Loucy (cell line): ENCODE data around the gene INTS1.

Experiments
- EZH2phosphoT487 ChIP-seq: fragments of 200-600 bp; IDR thresholded peaks from 2 replicates; pipeline ENCODE4 v1.6.1; 2018; ENCODE audit warnings: antibody characterized with exemption, mild to moderate bottlenecking, moderate library complexity, borderline replicate concordance
- TF ChIP-seq, protein P1 (sequence below): fragments of 200-600 bp; sonication (generic); conservative IDR thresholded peaks from 2 replicates; pipeline ENCODE4 v1.5.1; 2014; ENCODE audit warnings: mild to moderate bottlenecking, antibody characterized with exemption, low read length

DNA sequence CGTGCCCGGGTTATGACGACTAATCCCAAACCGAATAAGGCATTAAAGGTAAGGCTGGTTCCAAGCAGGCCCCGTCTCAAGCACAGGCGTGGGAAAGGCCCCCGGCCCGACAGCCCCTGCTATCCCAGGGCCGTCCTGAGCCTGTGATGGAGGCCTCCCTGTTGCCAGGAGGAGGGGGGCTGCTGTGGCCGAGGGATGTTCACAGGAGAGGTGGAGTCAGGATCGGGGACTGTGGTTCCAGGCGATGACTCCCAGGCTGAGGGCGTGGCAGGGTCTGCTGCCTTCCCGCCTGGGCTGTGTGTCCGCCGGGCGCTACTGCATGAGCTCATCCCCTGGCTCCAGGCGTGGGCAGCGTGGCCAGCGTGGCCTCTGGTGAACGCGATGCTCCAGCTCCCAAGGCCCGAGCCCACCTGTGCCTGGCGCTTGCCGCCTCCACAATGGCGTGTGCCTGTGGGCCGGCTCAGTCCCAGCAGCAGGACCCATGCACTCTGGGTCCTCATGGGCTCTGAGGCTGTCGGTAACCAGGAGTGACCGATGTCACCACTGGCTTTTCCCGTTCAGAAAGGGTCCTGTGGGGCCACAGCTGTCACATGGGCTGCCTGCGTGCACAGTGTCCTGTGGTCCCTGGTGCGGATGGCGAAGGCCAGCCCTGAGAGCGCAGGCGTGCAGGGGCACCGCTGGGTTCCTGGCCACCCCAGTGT is 35.1 kb upstream of the INTS1 start:
- TF ChIP-seq, protein P1, sequence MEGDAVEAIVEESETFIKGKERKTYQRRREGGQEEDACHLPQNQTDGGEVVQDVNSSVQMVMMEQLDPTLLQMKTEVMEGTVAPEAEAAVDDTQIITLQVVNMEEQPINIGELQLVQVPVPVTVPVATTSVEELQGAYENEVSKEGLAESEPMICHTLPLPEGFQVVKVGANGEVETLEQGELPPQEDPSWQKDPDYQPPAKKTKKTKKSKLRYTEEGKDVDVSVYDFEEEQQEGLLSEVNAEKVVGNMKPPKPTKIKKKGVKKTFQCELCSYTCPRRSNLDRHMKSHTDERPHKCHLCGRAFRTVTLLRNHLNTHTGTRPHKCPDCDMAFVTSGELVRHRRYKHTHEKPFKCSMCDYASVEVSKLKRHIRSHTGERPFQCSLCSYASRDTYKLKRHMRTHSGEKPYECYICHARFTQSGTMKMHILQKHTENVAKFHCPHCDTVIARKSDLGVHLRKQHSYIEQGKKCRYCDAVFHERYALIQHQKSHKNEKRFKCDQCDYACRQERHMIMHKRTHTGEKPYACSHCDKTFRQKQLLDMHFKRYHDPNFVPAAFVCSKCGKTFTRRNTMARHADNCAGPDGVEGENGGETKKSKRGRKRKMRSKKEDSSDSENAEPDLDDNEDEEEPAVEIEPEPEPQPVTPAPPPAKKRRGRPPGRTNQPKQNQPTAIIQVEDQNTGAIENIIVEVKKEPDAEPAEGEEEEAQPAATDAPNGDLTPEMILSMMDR = no peak
- TF ChIP-seq EZH2phosphoT487 = no peak
